H1 (cell line): ENCODE results near the gene PSMD13. TPM values are rescaled to one million over a fixed set of nuclear protein-coding genes. Genes with fewer than 3 reads are reported as not detected.

Source experiments
- CTCF ChIA-PET: fragments of 300-600 bp; sonication (Branson Sonifier 250); formaldehyde crosslinking; loops from one replicate; lab custom pipeline; 2021; ENCODE audit not compliant: partially characterized antibody; lab: Charles Lee
- POLR2A ChIA-PET: fragments of 300-600 bp; sonication (Branson Sonifier 250); formaldehyde crosslinking; loops from one replicate; lab custom pipeline; 2021; ENCODE audit warnings: inconsistent platforms; ENCODE audit not compliant: partially characterized antibody; lab: Charles Lee
- DNase-seq, 2 experiments: peaks; one replicate each; pipeline versions ENCODE4 v3.0.0 to v3.0.0-alpha.2; 2010 to 2022; ENCODE audit warnings: low spot score in 2 of 2, low read depth in 1 of 2, mixed read lengths in 1 of 2
- FAIRE-seq: peaks from 2 replicates; lab custom pipeline; 2011; peaks lifted over from hg19 to GRCh38; lab: Jason Lieb, UNC
- H2AFZ ChIP-seq: 2 replicates; pipeline ENCODE4 v1.8.1; 2012; ENCODE audit warnings: low read length, inconsistent platforms
- H2AK5ac ChIP-seq: 2 replicates; pipeline ENCODE4 v1.6.1; 2013; ENCODE audit warnings: low read depth, low read length
- H2BK120ac ChIP-seq: replicated peaks from 2 replicates; pipeline ENCODE3; 2013; ENCODE audit warnings: low read depth, low read length, inconsistent platforms
- H2BK12ac ChIP-seq: 2 replicates; pipeline ENCODE4 v1.6.1; 2013; ENCODE audit warnings: low read depth, low read length
- H2BK15ac ChIP-seq: 2 replicates; pipeline ENCODE4 v1.6.1; 2013; ENCODE audit warnings: low read length
- H2BK20ac ChIP-seq: 2 replicates; pipeline ENCODE4 v1.6.1; 2013; ENCODE audit warnings: low read length
- H2BK5ac ChIP-seq: 2 replicates; pipeline ENCODE4 v1.6.1; 2013; ENCODE audit warnings: low read depth, low read length
- H3K14ac ChIP-seq: 2 replicates; pipeline ENCODE4 v1.6.1; 2013; ENCODE audit warnings: inconsistent platforms; ENCODE audit not compliant: insufficient read length
- H3K18ac ChIP-seq: 2 replicates; pipeline ENCODE4 v1.6.1; 2013; ENCODE audit warnings: low read length; ENCODE audit errors: extremely low read depth
- H3K23ac ChIP-seq: 2 replicates; pipeline ENCODE4 v1.6.1; 2013; ENCODE audit warnings: inconsistent platforms; ENCODE audit not compliant: insufficient read length
- H3K23me2 ChIP-seq: 2 replicates; pipeline ENCODE4 v1.6.1; 2013; ENCODE audit warnings: low read depth, low read length
- H3K27ac ChIP-seq: 2 replicates; pipeline ENCODE4 v1.6.1; 2011; ENCODE audit warnings: low read depth, low read length, inconsistent platforms
- H3K27me3 ChIP-seq, 4 experiments: replicated peaks in 1 of 4; 1 replicate in 1 of 4; 2 replicates in 3 of 4; pipeline versions ENCODE4 v1.6.1 to v1.8.1; 2011 to 2013; ENCODE audit warnings: low read length in 3 of 4, mild to moderate bottlenecking in 3 of 4, inconsistent platforms in 2 of 4, mixed read lengths in 2 of 4, moderate library complexity in 1 of 4; ENCODE audit not compliant: control insufficient read depth in 3 of 4, insufficient read depth in 3 of 4; ENCODE audit errors: extremely low read depth in 1 of 4
- H3K36me3 ChIP-seq, 4 experiments: 2 replicates each; pipeline versions ENCODE4 v1.6.1 to v1.8.1; 2011 to 2013; ENCODE audit warnings: mild to moderate bottlenecking in 4 of 4, low read length in 3 of 4, moderate library complexity in 2 of 4, control low read depth in 1 of 4, inconsistent platforms in 1 of 4; ENCODE audit not compliant: insufficient read depth in 4 of 4, control insufficient read depth in 2 of 4
- H3K4ac ChIP-seq: replicated peaks from 2 replicates; pipeline ENCODE3; 2013; ENCODE audit warnings: low read length, low read depth, mixed read lengths, inconsistent platforms; ENCODE audit not compliant: insufficient read length
- H3K4me1 ChIP-seq, 4 experiments: replicated peaks in 1 of 4; 1 replicate in 1 of 4; 2 replicates in 3 of 4; pipeline versions ENCODE4 v1.6.1 to v1.8.1; 2011 to 2013; ENCODE audit warnings: low read length in 3 of 4, inconsistent platforms in 2 of 4, mixed read lengths in 1 of 4; ENCODE audit not compliant: insufficient read depth in 4 of 4, control insufficient read depth in 3 of 4
- H3K4me2 ChIP-seq, 2 experiments: 2 replicates each; pipeline versions ENCODE4 v1.6.1 to v1.8.1; 2011 to 2013; ENCODE audit warnings: low read depth in 2 of 2, low read length in 2 of 2, control low read depth in 1 of 2, inconsistent platforms in 1 of 2, mild to moderate bottlenecking in 1 of 2; ENCODE audit not compliant: insufficient read depth in 1 of 2
- H3K4me3 ChIP-seq, 4 experiments: fragments of 200-600, 300-600 bp in 1 of 4; sonication (generic), shearing (Covaris generic), sonication (Bioruptor Twin) in 1 of 4; 2 replicates each; pipeline versions ENCODE4 v1.5.1 to v1.8.1; 2011 to 2016; ENCODE audit warnings: low read length in 4 of 4, low read depth in 3 of 4, control low read depth in 2 of 4, inconsistent platforms in 2 of 4, mild to moderate bottlenecking in 2 of 4, mixed read lengths in 1 of 4, moderate library complexity in 1 of 4; ENCODE audit not compliant: insufficient read depth in 2 of 4; ENCODE audit errors: extremely low read depth in 1 of 4
- H3K56ac ChIP-seq: replicated peaks from 2 replicates; pipeline ENCODE3; 2013; ENCODE audit warnings: low read depth, mild to moderate bottlenecking, mixed read lengths, low read length, inconsistent platforms; ENCODE audit not compliant: insufficient read length
- H3K79me1 ChIP-seq: 2 replicates; pipeline ENCODE4 v1.6.1; 2013; ENCODE audit warnings: low read depth, low read length, control low read depth
- H3K79me2 ChIP-seq, 2 experiments: 2 replicates each; pipeline versions ENCODE4 v1.6.1 to v1.8.1; 2012 to 2013; ENCODE audit warnings: low read length in 2 of 2, mild to moderate bottlenecking in 2 of 2, inconsistent platforms in 1 of 2; ENCODE audit not compliant: insufficient read depth in 2 of 2, control insufficient read depth in 1 of 2
- H3K9ac ChIP-seq, 4 experiments: replicated peaks in 1 of 4; 1 replicate in 1 of 4; 2 replicates in 3 of 4; pipeline versions ENCODE4 v1.6.1 to v1.8.1; 2011 to 2013; ENCODE audit warnings: low read depth in 3 of 4, low read length in 3 of 4, control low read depth in 2 of 4, mild to moderate bottlenecking in 2 of 4, moderate library complexity in 2 of 4, inconsistent platforms in 1 of 4; ENCODE audit errors: extremely low read depth in 1 of 4
- H3K9me3 ChIP-seq, 2 experiments: 2 replicates each; pipeline versions ENCODE4 v1.6.1 to v1.8.1; 2012 to 2013; ENCODE audit warnings: mild to moderate bottlenecking in 2 of 2, moderate library complexity in 2 of 2, control low read depth in 1 of 2, inconsistent platforms in 1 of 2, low read depth in 1 of 2, low read length in 1 of 2, mixed read lengths in 1 of 2; ENCODE audit not compliant: insufficient read depth in 2 of 2
- H4K20me1 ChIP-seq, 2 experiments: replicated peaks in 1 of 2; 2 replicates each; pipeline versions ENCODE3 to v1.8.1; 2011 to 2013; ENCODE audit warnings: inconsistent platforms in 2 of 2, low read length in 2 of 2, mild to moderate bottlenecking in 1 of 2; ENCODE audit not compliant: insufficient read depth in 2 of 2, control insufficient read depth in 1 of 2
- H4K5ac ChIP-seq: 2 replicates; pipeline ENCODE4 v1.6.1; 2013; ENCODE audit warnings: low read length, low read depth, mixed read lengths, inconsistent platforms; ENCODE audit not compliant: insufficient read length
- H4K8ac ChIP-seq: 2 replicates; pipeline ENCODE4 v1.8.0; 2013; ENCODE audit warnings: mild to moderate bottlenecking, moderate library complexity, low read length, inconsistent platforms; ENCODE audit not compliant: insufficient read depth; ENCODE audit errors: extremely low read depth
- H4K91ac ChIP-seq: replicated peaks from 2 replicates; pipeline ENCODE3; 2013; ENCODE audit warnings: low read length, mixed read lengths, inconsistent platforms; ENCODE audit not compliant: insufficient read length
- CBX8 ChIP-seq: fragments of 300-800, 300-1000 bp; sonication (generic); IDR thresholded peaks from 2 replicates; pipeline ENCODE4 v1.7.1; 2016; ENCODE audit warnings: low read depth, low read length, borderline replicate concordance
- FOSL1 ChIP-seq: IDR thresholded peaks from 2 replicates; pipeline ENCODE4 v1.6.1; 2011; ENCODE audit warnings: mild to moderate bottlenecking, low read depth, low read length, moderate library complexity; ENCODE audit not compliant: insufficient read depth
- POLR2AphosphoS5 ChIP-seq: IDR thresholded peaks from 2 replicates; pipeline ENCODE4 v1.6.1; 2011; ENCODE audit warnings: low read depth, low read length
- SAP30 ChIP-seq: fragments of 300-600 bp; sonication (generic); IDR thresholded peaks from 2 replicates; pipeline ENCODE4 v1.7.1; 2012; ENCODE audit warnings: low read length, moderate library complexity, mild to moderate bottlenecking, inconsistent platforms; ENCODE audit not compliant: insufficient read depth, insufficient replicate concordance
- TAF1 ChIP-seq: IDR thresholded peaks from 2 replicates; pipeline ENCODE4 v1.6.1; 2011; ENCODE audit warnings: mild to moderate bottlenecking, low read depth, low read length
- TCF12 ChIP-seq: IDR thresholded peaks from 2 replicates; pipeline ENCODE4 v1.6.1; 2011; ENCODE audit warnings: low read depth, mild to moderate bottlenecking, low read length
- WGBS, 2 experiments: shearing (Covaris generic) in 1 of 2; methylation state at CpG; one replicate each; pipeline versions ENCODE4 v1.1.6 to v1.1.7; 2013 to 2015; ENCODE audit warnings: low lambda C conversion rate in 2 of 2, mixed read lengths in 2 of 2, inconsistent platforms in 1 of 2, low coverage in 1 of 2, missing lambda C conversion rate in 1 of 2; ENCODE audit not compliant: insufficient replicate concordance in 2 of 2, insufficient coverage in 1 of 2, insufficient read length in 1 of 2; ENCODE audit errors: extremely low coverage in 1 of 2, missing lambda C conversion rate in 1 of 2; 5-methylcytosine and 5-hydroxymethylcytosine counted together
- long read RNA-seq, 2 experiments: library from RNA in 1 of 2; library from capped mRNA in 1 of 2; stranded (forward); transcript quantifications; one replicate each; pipeline ENCODE4 v2.0.0, GENCODE V29; 2021; ENCODE audit warnings: inconsistent platforms in 1 of 2
- polyA minus RNA-seq, 3 experiments: library from RNA; depleted of rRNA, polyadenylated mRNA; stranded (reverse); fragments of >200 nt; gene quantifications; 1 replicate in 2 of 3; 2 replicates in 1 of 3; pipeline ENCODE4 v1.2.3, GENCODE V29; 2011
- polyA plus RNA-seq, 7 experiments: library from polyadenylated mRNA; depleted of rRNA in 3 of 7; stranded (reverse) in 5 of 7; unstranded in 2 of 7; fragments of >200 nt in 5 of 7; fragments of 200-250 nt in 2 of 7; gene quantifications; 1 replicate in 5 of 7; 2 replicates in 1 of 7; 4 replicates in 1 of 7; pipeline versions ENCODE4 v1.2.1 to v1.2.3, GENCODE V29; 2011 to 2013; ENCODE audit warnings: missing spikeins in 2 of 7, mixed read lengths in 2 of 7
- total RNA-seq: library from RNA; stranded (reverse); fragmentation: NEBNext Ultra II Directional; extraction: Animal tissue kit (Norgen Biotek cat#: 25700); gene quantifications from 2 replicates; pipeline ENCODE4 v1.2.1, GENCODE V29; 2021

PSMD13 gene
- total RNA-seq: 136 and 141 TPM in 2 replicates
- polyA plus RNA-seq (2011; rRNA removed): 121 and 130 TPM in 2 replicates
- polyA plus RNA-seq (2011; cell fraction: cytosol; rRNA removed): 158 TPM
- polyA plus RNA-seq (2011; cell fraction: nucleus; rRNA removed): 84.4 TPM
- 141 to 163 TPM (median 151 TPM) in 4 replicates for polyA plus RNA-seq (2012, experiment 1 of 2)
- polyA plus RNA-seq (2012, experiment 2 of 2): 136 TPM
- 68.4 TPM for polyA plus RNA-seq (2013, experiment 1 of 2)
- 67.6 TPM for polyA plus RNA-seq (2013, experiment 2 of 2)
- 65.1 and 83.5 TPM in 2 replicates for polyA minus RNA-seq (2011; rRNA and poly(A)+ RNA removed)
- 37.7 TPM for polyA minus RNA-seq (2011; cell fraction: cytosol; rRNA and poly(A)+ RNA removed)
- polyA minus RNA-seq (2011; cell fraction: nucleus; rRNA and poly(A)+ RNA removed): 35.1 TPM
- long read RNA-seq, experiment 1, transcript PSMD13-212 (13 exons, 1,991 nt): major isoform, 56 of 108 reads
- long read RNA-seq, experiment 1, transcript PSMD13-207 (1 exons, 2,200 nt): minor isoform, 11 of 108 reads
- long read RNA-seq, experiment 1, partial matches to known transcripts: 27 of 108 reads
- long read RNA-seq, experiment 1, other reads (novel, unspliced or antisense): 6 of 108 reads
- long read RNA-seq, experiment 2, transcript PSMD13-202 (12 exons, 1,489 nt): minor isoform, 19 of 274 reads
- long read RNA-seq, experiment 2, transcript PSMD13-212 (13 exons, 1,991 nt): major isoform, 241 of 274 reads
- long read RNA-seq, experiment 2, partial matches to known transcripts: 1 of 274 reads
- long read RNA-seq, experiment 2, other reads (novel, unspliced or antisense): 7 of 274 reads

DNA sequence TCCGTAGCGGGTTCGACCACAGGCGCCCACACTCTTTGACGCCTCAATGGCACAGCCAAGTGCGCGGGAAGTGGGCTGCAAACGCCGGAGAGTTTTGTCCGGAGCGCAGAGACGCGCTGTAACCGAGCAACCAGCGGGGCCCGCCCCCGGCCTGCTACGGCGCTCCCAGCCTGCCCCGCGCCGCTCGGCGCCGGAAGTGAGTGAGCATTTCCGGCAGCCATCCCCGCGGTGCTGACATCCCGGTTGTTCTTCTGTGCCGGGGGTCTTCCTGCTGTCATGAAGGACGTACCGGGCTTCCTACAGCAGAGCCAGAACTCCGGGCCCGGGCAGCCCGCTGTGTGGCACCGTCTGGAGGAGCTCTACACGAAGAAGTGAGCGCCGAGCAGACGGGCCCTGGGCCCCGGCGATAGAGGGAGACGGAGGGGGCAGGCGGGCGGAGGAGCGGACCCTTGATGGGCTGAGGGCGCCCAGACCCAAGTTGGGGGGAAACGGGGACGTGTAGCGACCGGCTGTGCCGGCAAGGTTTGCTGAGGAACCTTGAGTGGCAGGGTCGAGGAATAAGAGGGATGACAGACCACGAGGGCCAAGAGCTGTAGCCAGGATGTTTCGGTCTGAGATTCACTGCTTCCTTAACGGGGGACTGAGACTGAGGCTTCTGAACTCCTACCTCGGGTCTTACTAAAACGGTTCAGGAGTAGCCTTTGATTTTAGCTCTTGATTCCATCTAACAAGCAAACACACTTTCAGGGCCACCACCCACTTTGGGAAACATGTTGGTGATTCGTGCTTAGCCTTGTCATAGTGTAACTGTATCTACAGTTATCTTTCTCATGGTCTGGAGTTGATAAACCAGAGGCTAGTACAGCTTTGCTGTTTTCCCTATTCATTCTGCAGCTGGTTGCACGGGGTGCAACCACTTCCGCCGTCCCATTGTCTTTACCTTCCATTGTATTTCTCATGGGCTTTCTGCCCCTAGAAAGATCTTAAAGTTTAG lies at the start of gene PSMD13:
Gene PSMD13, plus strand, starts transcription at position 203 of the 994 bp plus-strand sequence. Its CDS starts 74 bp downstream, at position 277.
- ChIA-PET CTCF (interaction anchor here (0.7 to 8.7 kb wide), 10 partner anchors 10 to 128 kb away, joined by 3 to 88 read pairs (median 3); partner anchors contain the start of genes BET1L and RIC8A), POLR2A (interaction anchor here (1.0 to 1.7 kb wide), 9 partner anchors 12 to 130 kb away, joined by 3 to 5 read pairs (median 4); partner anchors contain the start of genes BET1L and RIC8A)
- peaks cover 9 to 27% of the 10 kb centered on the region in 2 experiments for H3K79me2 ChIP-seq
- TF ChIP-seq CBX8 (no peak), SAP30 (peak; percentile 93), POLR2AphosphoS5 (no peak), TCF12 (no peak), TAF1 (peak; percentile 59; the same call in 1 of the 2 replicates), FOSL1 (no peak)

More for the DNA sequence above, at the start of gene PSMD13:
- Histone ChIP-seq H4K8ac (peak within 1 kb of the TSS; percentile 90; the same call in 1 of the 2 replicates), H4K20me1 (peaks cover 0 to 2% of the 10 kb centered on the region in 2 experiments), H3K4me1 (no peaks in the 10 kb centered on the region; a peak in 1 of 7 replicates), H3K9ac (peak within 1 kb of the TSS; percentile 76 to 87 (median 83)), H3K56ac (peak within 1 kb of the TSS; percentile 35), H3K36me3 (peaks cover 0 to 8% (median 3%) of the 10 kb centered on the region in 4 experiments; a peak in 4 of 8 replicates), H2BK5ac (peak within 1 kb of the TSS; percentile 87; the same call in 1 of the 2 replicates), H3K4ac (peak within 1 kb of the TSS; percentile 75), H3K4me2 (peak within 1 kb of the TSS; percentile 90 to 99), H3K14ac (no peak within 1 kb of the TSS), H3K18ac (peak within 1 kb of the TSS; percentile 78), H2AK5ac (no peak within 1 kb of the TSS; the same call in 1 of the 2 replicates), H2AFZ (peak within 1 kb of the TSS; percentile 94), H2BK20ac (no peak within 1 kb of the TSS), H2BK12ac (no peak within 1 kb of the TSS), H3K23me2 (peaks cover 14% of the 10 kb centered on the region), H2BK15ac (no peak within 1 kb of the TSS), H3K27me3 (no peaks in the 10 kb centered on the region), H3K23ac (no peak within 1 kb of the TSS), H2BK120ac (peak within 1 kb of the TSS; percentile 73), H4K91ac (no peak within 1 kb of the TSS), H3K79me1 (peaks cover 4% of the 10 kb centered on the region; the same call in 1 of the 2 replicates), H3K4me3 (peak within 1 kb of the TSS; percentile 96 to 98 (median 96)), H3K27ac (peak within 1 kb of the TSS; percentile 71; the same call in 1 of the 2 replicates), H4K5ac (peak within 1 kb of the TSS; percentile 44), H3K9me3 (no peaks in the 10 kb centered on the region)
- peak in 1 of 2 experiments; percentile 87 for DNase-seq
- 3% methylated on average over 61 of the region's 62 CpGs; no CpG with 5 or more reads in 1 of the 2 experiments for WGBS, 2 experiments
- no peak for FAIRE-seq
